ENCODE results near the gene PRPF39.
A peak's percentile ranks its signal among the peaks of the same experiment; 100 is the strongest.
"Not testable (repeated sequence)": the region's sequence is repeated elsewhere in the genome, so short reads cannot be mapped to it uniquely, and the experiment has no call there.

Gene PRPF39

DNA sequence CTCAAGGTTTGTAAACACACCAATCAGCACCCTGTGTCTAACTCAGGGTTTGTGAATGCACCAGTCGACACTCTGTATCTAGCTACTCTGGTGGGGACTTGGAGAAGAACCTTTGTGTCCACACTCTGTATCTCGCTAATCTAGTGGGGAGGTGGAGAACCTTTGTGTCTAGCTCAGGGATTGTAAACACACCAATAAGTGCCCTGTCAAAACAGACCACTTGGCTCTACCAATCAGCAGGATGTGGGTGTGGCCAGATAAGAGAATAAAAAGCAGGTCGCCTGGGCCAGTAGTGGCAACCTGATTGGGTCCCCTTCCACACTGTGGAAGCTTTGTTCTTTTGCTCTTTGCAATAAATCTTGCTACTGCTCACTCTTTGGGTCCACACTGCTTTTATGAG is 2.8 kb upstream of the PRPF39 start:
- not testable (repeated sequence) for DNase-seq (ENCODE audit: low read depth in 3 of 3)

- DNase-seq (ENCODE audit: low read depth in 3 of 3) = no peak
Measured at GRCh38 chr14:45082420-45082819, 1.5 kb upstream of the PRPF39 start.

DNA sequence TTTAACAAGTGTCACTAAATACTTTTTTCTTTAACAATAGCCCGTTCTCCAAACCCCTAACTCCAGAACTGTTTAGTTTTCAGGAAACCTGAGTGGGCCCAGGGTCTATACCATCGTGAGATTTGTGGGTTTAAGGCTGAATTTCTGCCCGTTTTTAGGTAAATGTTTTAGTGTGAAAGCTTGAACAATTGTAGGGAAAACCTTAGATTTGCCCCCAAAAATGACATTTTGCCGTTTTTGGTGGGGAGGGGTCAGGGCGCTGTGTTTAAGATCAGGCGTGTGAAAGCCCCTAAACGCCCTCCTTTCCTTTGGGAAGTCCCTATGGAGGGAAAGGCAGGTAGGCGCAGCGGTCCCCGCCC is 320 bp upstream of the PRPF39 start:
- DNase-seq (ENCODE audit: low read depth in 3 of 3) = no peak

- no peak for DNase-seq (ENCODE audit: low read depth in 3 of 3)
Measured at GRCh38 chr14:45084946-45085346, 1.0 kb downstream of the PRPF39 start.

DNA sequence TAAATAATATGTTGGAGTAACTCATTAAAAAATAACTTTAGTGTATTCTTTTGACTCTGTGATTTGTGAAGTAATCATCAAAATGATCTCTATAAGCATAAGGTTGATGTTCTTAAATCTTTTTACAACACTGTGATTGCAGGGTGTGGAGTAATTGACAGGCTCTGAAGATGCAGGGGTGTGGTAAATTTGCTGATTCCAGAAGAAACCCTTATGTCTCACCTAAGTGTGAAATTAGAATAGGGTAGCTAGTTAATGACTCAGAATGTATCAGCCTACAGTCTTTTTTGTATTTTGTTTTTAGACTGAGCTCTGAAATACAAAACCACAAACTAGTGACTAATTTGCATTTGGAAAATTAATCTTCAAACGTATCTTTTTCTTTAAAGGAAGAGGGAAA is 5.9 kb downstream of the PRPF39 start:
- DNase-seq (ENCODE audit: low read depth in 3 of 3) = no peak

DNA sequence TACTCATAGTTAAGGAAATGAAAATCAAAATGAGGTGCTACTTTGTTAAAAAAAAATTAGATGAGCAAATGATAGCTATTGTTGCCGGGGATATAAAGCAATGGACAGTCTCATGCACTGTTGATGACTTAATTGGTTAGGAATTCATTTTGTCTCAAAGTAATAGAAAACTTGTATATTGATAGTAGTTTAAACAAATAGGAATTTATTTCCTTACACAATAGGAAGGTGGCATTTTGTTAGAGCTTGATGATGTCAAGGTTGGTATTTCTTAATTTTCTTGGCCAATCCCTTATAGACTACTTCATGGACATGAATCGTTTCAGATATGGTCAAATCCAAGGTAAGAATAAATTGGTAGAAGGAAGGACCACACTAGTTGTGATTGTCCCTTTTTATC is 7.8 kb downstream of the PRPF39 start:
- DNase-seq (ENCODE audit: low read depth in 3 of 3) = no peak

DNA sequence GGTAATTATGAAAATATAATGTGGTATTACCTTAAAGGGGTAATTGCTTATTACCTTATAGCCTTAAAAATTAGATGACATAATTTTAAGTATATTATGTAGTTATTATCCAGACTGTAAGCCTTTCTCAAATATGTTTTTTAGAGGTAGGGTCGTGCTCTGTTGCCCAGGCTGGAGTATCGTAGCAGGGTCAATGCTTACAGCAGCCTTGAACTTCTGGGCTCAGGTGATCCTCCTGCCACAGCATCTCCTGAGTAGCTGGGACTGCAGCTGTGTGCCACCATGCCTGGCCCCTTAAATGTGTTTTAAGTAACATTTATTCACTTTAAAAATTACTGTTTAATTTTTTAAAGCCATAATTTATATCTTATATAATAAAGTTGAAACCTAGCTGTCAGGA is 10.4 kb downstream of the PRPF39 start:
- no peak for DNase-seq (ENCODE audit: low read depth in 3 of 3)

DNA sequence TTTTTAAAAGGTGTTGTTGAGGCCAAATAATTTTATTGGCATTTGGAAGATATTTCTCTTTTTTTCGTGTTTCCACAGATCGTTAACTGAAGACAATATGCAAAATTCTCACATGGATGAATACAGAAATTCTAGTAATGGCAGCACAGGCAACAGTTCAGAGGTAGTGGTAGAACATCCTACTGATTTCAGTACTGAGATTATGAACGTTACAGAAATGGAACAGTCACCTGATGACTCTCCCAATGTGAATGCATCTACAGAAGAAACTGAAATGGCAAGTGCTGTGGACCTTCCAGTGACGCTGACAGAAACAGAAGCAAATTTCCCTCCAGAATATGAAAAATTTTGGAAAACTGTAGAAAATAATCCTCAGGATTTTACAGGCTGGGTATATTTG is 11.2 kb downstream of the PRPF39 start:
- DNase-seq (ENCODE audit: low read depth in 3 of 3) = no peak

DNA sequence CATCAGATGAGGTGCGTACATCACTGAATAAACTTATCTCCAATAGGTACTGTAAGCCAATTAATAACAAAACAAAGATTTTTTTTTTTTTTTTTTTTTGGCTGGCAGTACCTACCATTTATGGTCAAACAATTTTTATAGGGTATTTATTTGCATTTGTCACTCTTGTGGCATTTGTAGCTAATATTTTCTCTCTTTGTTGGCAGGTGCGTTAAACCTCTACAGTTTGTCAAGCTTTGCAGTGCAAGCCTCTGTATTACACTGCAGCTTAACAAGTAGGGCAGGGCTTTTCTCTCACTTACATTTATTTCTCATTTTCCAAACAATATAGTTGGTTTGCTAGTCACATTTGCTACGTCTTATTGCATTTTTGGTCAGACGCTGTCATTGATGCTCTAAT is 12.3 kb downstream of the PRPF39 start:
- DNase-seq (ENCODE audit: low read depth in 3 of 3) = no peak

DNA sequence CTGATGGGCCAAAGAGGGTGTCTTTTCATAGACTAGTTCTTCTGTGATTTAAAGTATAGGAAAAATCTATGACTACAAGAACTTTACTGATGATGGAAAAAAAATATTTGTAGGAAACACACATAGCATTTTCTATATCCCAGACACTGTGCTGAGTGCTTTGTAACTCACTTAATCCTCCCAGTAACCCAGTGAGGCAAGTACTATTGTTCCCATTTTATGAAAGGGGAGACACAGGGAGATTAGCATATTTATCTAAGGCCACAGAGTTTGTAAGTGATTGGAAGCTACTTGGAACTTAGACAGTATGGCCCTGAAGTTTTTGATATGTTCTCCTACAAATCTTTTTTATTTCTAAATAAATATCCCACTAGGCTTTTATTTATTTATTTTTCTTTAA is 19.9 kb downstream of the PRPF39 start:
- no peak for DNase-seq (ENCODE audit: low read depth in 3 of 3)

- no peak for DNase-seq (ENCODE audit: low read depth in 3 of 3)
Measured at GRCh38 chr14:45104561-45104960, 20.6 kb downstream of the PRPF39 start.

DNA sequence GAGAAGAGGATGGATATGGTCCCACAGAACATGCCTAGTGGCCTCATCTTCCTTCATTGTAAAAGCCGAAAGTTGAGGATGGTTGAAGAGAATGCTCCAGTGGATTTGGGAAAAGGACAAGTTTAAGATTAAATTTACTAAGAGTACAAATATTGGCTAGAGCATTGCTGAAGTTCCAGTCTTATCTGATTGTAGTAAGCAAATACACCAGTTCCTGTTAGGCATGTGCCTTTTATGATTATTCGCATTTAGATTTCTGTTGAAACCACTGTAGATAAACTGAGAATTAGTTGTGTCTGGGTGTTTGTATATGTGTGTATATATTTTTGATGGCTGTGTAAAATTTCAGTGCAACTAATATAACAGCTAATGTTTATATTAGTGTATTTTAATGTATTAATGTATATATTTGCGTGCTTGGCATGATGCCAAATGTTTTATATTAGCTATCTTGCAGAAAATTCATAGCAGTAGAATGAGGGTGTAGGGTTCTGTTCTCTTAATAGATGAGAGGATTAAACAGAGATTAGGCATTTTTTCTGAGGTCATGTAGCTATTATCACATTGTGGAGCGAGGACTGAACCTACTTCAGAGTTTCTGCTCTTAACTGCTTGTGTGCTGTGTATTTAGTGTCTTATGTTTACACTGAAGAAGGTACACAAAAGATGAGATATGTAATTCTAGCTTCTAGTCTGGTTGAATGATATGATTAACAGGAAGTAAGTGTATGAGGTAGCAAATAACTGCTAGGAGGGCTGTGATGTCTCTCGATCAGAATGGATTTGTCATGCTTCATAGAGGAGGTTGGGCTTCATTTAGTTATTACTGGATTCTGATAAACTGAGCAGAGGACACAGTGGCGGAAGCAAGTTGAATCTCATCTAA is 29.2 kb downstream of the PRPF39 start:
- no peak for DNase-seq (ENCODE audit: low read depth in 3 of 3)

DNA sequence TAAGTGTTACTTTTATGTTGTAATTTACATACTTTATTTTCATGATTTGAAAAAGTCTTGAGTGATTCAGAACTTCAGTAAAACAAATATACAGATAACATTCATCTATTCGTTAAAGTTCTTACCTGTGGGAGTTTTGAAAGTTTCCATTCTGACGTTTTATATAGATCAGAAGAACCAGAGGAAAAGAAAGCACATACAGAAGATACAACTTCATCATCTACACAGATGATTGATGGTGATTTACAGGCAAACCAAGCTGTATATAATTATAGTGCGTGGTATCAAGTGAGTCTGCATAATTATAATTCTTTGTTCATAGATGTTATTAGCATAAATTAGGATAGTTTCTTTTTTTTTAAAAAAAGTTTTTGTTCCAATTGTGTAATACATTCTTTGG is 30.4 kb downstream of the PRPF39 start:
- no peak for DNase-seq (ENCODE audit: low read depth in 3 of 3)

DNA sequence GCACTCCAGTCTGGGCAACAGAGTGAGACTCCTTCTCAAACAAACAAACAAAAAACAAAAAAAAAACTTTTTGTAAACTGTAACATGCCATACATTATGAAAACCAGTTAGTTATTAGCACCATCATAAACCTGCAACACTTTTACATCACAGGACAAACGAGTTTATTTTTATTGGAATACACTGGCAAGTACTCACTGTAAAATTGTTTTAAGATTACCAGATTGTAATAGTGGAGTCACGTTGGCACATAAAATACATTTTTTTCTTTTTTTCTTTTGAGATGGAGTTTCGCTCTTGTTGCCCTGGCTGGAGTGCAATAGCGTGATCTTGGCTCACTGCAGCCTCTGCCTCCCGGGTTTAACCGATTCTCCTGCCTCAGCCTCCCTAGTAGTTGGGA is 34.7 kb downstream of the PRPF39 start:
- DNase-seq (ENCODE audit: low read depth in 3 of 3) = no peak

DNA sequence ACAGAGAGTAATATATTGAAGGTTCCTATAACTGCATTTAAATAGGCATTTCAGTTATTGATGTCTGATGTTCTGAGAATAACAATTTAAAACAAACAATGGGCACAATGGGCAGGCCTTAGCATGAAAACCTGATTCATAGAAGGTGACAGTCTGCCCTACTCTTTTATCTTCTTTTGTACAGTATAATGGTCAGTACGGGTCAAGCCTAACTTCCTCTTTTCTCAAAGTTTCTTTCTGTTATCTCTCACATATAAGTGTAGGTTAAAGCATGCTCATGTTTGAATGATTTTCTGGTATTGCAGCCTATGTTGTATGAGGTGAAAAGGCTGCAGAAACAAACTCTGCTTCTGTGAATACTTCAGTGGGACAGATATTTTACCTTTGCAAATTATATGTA is 36.2 kb downstream of the PRPF39 start:
- no peak for DNase-seq (ENCODE audit: low read depth in 3 of 3)

DNA sequence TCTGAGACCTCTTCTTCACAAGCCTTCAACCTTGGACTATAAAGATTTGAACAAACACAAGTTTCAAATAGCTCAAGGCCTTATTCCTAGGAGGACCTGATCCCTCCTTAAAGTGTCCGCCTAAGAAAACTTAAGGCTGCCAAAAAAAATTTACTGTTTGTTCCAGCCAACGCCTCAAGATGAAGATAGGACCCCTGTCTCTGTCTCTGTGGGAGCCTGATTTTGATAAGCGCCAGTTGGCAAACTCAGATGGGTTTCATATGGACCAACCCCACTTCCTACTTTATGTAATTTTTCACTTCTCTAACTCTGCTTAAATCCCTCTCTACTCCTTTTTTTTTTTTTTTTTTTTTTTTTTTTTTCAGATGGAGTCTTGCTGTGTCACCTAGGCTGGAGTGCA is 39.4 kb downstream of the PRPF39 start:
- DNase-seq (ENCODE audit: low read depth in 3 of 3) = no peak

DNA sequence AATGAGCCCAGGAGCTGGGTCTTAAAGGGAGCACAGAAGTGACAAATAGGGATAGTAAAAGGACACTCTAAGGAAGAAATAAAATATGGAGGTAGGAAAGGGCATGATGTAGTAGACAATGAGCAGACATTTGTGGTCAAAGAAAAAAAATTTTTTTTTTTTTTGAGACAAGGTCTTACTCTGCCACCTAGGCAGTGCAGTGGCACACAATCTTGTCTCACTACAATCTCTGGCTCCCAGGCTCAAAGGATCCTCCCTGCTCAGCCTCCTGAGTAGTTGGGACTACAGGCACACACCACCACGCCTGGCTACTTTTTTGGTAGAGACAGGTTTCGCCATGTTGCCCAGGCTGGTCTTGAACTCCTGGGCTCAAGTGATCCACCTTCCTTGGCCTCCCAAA is 41.8 kb downstream of the PRPF39 start:
- no peak for DNase-seq (ENCODE audit: low read depth in 3 of 3)

- no peak for DNase-seq (ENCODE audit: low read depth in 3 of 3)
Measured at GRCh38 chr14:45128963-45129629, 45.2 kb downstream of the PRPF39 start.

- DNase-seq (ENCODE audit: low read depth in 3 of 3) = no peak
Measured at GRCh38 chr14:45133683-45134050, 49.8 kb downstream of the PRPF39 start.

- peak; percentile 87 to 94 (median 91) for DNase-seq (ENCODE audit: low read depth in 3 of 3)
Measured at GRCh38 chr14:45134051-45134958, 50.4 kb downstream of the PRPF39 start, which contains the start of gene FKBP3. TSS of gene FKBP3 (minus strand) at chr14:45134481. CDS start at chr14:45134456, 25 bp downstream.

DNA sequence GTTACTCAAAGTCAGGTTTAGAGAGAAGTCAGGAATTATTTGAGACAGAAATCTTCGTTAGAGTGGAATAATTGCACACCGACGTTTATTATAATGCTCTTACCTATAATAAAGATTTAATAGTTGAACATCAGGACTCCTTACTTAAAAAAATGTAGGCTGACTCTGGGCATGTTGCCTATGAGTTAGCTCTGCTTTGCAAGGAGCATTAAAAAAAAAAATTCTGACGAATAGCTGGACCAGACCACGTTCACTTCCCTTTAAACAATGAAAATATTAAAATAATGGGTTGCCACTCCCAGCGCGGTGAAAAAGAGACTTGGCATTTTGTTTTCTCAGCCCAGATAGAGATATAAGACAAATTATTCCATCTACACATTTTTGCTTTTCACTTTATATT is 51.2 kb downstream of the PRPF39 start:
- no peak for DNase-seq (ENCODE audit: low read depth in 3 of 3)

GRCh38 chr14:45135659-45136395 is 51.9 kb downstream of the PRPF39 start, which contains the start of gene FANCM:
TSS of gene FANCM (plus strand) at chr14:45135930. CDS start at chr14:45136032, 102 bp downstream.
- DNase-seq (ENCODE audit: low read depth in 3 of 3) = peak; percentile 74 to 80 (median 79)
